WTC11 (cell line): Measurements from ENCODE around the gene SLC5A10.

Experiments used
- CREB1 ChIP-seq: sonication (generic); formaldehyde crosslinking; IDR thresholded peaks from 2 replicates; pipeline ENCODE4 v1.8.0; 2023; ENCODE audit warnings: mild to moderate bottlenecking, missing genetic modification reagents
- CTCF ChIP-seq: fragments of 200-600 bp; IDR thresholded peaks from 2 replicates; pipeline ENCODE4 v1.8.0; 2022; ENCODE audit warnings: antibody characterized with exemption
- FOXJ3 ChIP-seq: sonication (generic); formaldehyde crosslinking; IDR thresholded peaks from 2 replicates; pipeline ENCODE4 v1.9.0; 2021; ENCODE audit warnings: missing genetic modification reagents, mild to moderate bottlenecking, borderline replicate concordance
- IRF1 ChIP-seq: sonication (generic); formaldehyde crosslinking; IDR thresholded peaks from 2 replicates; pipeline ENCODE4 v1.8.0; 2023; ENCODE audit warnings: missing genetic modification reagents
- MAX ChIP-seq: sonication (generic); formaldehyde crosslinking; IDR thresholded peaks from 2 replicates; pipeline ENCODE4 v1.8.0; 2022; ENCODE audit warnings: mild to moderate bottlenecking, missing genetic modification reagents
- MYBL2 ChIP-seq: sonication (generic); formaldehyde crosslinking; IDR thresholded peaks from 2 replicates; pipeline ENCODE4 v1.8.1; 2023; ENCODE audit warnings: mild to moderate bottlenecking, moderate library complexity, missing genetic modification reagents
- NR2C2 ChIP-seq: sonication (generic); formaldehyde crosslinking; IDR thresholded peaks from 2 replicates; pipeline ENCODE4 v1.8.0; 2022; ENCODE audit warnings: mild to moderate bottlenecking, missing genetic modification reagents
- TEAD4 ChIP-seq: sonication (generic); formaldehyde crosslinking; IDR thresholded peaks from 2 replicates; pipeline ENCODE4 v1.8.0; 2022; ENCODE audit warnings: mild to moderate bottlenecking, missing genetic modification reagents
- ZBTB43 ChIP-seq: sonication (generic); formaldehyde crosslinking; IDR thresholded peaks from 2 replicates; pipeline ENCODE4 v1.8.1; 2023; ENCODE audit warnings: mild to moderate bottlenecking, missing genetic modification reagents

GRCh38 chr17:18986541-18987229 lies 34.7 kb downstream of the SLC5A10 start:
- TF ChIP-seq ZBTB43 (CRISPR knock-in tag), result no peak
- no peak for TF ChIP-seq FOXJ3 (CRISPR knock-in tag)
- no peak for TF ChIP-seq CTCF
- no peak for TF ChIP-seq MAX (CRISPR knock-in tag)
- TF ChIP-seq NR2C2 (CRISPR knock-in tag), result no peak
- TF ChIP-seq TEAD4, result no peak
- TF ChIP-seq IRF1 (CRISPR knock-in tag), result no peak
- TF ChIP-seq MYBL2 (CRISPR knock-in tag), result no peak
- TF ChIP-seq CREB1 (CRISPR knock-in tag), result no peak
